Stimulated activated CD8-positive, alpha-beta memory T cell treated with anti-CD3 and anti-CD28 coated beads, Interleukin-2, amount 100 ng/mL, for 1 hour (primary cell): ENCODE measurements around the gene AKAP13.
A peak's percentile ranks its signal among the peaks of the same experiment; 100 is the strongest.
"Not testable (repeated sequence)": the region's sequence is repeated elsewhere in the genome, so short reads cannot be mapped to it uniquely, and the experiment has no call there.

ENCODE experiments used
- DNase-seq, 2 donors: peaks; one replicate each; pipeline ENCODE4 v3.0.0-alpha.2; 2020; ENCODE audit warnings: low read depth in 2 of 2

The AKAP13 gene

DNA sequence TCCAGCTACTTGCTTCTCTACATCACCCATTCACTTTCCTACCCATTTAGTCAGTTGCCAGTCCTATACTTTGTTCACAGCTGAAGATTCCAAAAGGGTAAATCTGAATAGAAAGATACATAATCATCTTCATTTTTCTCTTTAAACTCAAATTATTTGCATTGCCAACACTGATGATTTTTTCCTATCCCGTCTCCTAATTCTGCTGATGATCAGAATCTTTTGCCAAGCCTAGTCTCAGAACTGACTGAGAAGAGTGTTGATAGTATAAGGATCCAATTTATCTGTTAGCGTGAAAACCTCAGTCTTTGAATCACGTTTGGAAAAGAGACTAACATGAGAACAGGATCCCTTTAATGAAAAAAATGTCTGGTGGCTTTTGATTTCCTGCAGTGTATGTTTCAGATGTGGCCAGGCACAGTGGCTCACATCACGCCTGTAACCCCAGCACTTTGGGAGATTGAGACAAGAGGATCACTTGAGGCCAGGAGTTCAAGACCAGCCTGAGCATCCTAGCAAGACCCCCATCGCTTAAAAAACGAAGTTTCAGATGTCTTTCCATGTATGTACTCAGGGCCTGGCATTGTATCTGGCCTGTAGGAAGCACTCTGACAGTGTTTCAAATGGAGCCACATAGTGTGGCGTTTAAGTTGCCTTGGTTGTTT lies 244.9 kb downstream of the AKAP13 start:
- DNase-seq: no peak

DNA sequence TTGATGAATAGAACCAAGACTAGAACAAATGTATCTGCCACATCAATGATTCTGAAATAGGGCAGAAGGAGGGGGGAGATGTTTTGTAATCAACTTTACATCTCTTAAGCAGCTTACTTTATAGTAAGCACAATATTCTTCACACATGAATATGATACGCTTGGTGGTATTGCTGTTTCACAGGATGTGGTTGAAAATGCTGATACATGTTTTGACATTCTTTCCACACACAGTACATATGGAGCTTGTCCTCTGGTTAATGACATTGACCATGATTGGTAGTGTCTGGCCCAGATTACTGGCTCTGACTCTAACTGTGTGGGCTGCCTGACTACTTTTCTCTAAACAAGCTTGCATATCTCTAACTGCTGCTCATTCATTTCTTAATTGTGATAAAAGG lies 245.5 kb downstream of the AKAP13 start:
- DNase-seq: no peak

DNA sequence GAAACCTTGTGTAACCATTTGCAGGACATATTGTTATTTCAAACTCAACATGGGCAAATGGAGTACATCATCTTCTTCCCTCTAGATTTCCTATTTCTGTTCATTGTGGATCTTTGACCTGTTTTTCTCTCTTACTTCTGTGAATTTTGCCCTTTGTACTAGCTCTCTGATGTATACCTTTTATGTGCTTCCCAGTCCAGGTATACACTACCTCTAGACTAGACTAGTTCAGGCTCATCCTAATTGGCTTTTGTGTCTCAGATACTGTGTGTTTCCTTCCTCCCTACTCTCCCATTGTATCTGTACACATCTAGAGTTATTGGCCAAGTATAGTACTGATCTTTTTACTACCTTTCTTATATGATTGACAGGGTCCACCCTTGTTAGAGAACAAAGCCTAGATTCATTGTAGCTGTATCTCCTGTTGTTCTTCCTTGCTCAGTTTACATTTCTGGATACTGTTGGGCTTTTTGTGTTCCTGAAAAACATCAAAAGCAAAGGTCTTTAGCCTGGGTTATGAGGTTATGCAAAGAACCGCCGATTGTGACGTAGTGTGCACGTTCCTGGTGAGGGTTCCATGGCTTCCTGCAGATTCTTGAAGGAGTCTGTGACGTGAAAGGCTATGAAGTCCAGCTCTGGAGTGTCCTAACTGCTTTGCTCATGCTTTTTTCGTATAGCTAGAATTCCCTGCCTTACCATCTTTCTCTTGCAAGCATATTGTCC lies 247.0 kb downstream of the AKAP13 start:
- no peak for DNase-seq

DNA sequence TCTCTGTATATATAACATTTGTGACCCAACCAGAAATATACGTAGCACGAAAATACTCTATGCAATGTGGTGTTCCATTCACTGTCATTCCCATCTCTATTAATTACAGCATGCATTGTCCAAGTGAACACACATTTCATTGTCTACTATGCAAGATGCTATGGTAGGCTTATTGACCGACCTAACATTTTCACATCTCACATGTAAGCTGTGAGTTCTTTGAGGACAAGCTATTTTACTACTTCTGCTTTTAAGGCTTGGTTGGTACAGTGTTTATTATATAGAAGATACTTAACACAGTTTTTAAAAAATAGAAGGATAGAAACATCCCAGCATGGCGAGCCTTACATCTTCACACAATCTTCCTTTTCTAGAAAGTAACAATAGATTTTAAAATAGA lies 249.9 kb downstream of the AKAP13 start:
- DNase-seq: no peak

DNA sequence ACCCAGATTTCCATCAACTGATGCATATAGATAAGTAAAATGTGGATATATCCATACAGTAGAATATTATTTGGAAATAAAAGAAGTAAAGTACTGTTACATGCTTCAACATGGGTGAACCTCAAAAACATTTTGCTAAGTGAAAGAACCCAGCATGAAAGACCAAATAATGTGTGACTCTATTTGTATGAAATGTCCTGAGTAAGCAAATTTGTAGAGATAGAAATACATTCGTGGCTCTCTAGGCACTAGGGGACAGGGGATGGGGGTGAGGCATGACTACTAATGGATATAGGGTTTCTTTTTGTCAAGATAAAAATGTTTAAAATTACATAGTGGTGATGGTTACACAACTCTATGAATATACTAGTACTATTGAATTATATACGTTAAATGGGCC lies 250.6 kb downstream of the AKAP13 start:
- no peak for DNase-seq

DNA sequence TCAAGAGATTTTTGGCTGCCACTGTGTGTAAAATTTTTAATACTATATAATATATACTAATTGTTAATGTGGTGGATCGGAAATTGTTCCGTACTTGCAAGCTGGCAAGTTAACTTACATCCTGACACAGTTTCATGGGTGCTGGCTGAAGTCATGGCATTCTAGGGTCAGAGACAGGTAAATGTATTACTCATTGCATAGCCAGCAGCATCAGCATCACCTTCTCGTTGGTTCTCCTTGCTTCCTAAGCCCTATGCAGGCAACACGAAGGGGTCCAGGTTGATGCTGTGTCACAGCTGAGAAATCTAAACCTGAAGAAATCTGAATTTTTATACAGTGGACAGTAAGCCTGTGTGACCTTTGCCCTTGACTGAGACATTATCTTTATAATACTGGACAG lies 251.6 kb downstream of the AKAP13 start:
- DNase-seq: no peak

DNA sequence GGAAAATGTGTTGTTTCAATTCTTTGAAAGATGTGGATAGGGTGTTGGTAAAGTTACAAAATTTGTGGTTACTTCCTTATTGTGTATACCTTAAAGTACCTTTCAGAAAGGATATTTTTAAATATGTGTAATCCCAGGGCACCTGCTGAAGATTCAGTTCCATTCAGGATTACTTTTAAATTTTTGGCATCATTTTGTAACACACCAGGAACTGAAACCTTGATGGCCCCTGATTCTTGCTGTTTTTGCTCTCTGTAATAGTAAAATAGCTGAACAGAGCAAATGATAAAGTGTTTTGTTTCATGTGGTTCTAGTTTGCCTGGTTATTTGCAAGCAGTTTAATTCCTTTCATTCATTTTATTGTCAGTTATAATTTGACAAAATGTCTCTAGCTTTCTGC lies 253.5 kb downstream of the AKAP13 start:
- no peak for DNase-seq

DNA sequence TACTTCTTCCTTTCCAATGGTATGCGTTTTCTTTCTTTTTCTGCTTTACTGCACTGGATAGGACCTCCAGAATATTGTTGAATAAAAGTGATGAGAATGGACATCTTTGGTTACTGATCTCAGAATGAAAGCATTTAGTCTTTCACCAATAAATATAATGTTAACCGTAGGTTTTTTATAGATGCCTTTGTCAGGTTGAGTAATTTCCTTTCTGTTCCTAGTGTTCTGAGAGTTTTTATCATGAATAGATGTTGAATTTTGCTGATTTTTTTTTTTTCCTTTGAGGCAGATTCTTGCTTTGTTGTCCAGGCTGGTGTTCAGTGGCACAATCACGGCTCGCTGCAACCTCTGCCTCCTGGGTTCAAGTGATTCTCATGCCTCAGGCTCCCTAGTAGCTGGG lies 255.9 kb downstream of the AKAP13 start:
- DNase-seq: no peak

DNA sequence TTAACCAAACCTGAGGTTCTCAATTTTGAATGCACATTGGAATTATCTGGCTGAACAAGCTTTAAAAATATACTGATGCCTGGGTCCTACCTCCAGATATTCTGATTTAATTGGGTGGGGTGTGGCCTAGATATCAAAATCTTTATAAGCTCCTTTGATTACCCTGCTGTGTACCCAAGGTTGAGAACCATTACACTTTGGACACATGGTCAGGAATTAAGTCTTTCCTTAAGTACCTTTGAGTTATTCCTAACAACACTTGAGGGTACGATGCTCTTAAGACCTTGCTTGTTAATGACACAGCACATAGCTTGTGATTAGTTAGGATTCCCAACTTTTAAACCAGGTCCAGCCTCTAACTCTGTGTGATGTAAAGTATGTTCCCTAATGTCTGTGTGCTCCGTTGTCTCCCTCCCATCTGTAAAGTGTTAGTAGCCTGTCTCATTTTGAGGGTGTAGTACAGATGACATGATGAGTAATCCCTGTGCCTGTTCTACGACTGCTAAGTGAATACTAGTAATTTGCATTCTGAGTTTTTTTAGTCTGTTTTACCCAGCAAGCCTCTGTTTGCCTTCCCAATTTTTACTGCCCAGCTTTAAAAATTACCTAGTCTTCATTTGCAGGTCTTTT lies 259.5 kb downstream of the AKAP13 start:
- DNase-seq: no peak

DNA sequence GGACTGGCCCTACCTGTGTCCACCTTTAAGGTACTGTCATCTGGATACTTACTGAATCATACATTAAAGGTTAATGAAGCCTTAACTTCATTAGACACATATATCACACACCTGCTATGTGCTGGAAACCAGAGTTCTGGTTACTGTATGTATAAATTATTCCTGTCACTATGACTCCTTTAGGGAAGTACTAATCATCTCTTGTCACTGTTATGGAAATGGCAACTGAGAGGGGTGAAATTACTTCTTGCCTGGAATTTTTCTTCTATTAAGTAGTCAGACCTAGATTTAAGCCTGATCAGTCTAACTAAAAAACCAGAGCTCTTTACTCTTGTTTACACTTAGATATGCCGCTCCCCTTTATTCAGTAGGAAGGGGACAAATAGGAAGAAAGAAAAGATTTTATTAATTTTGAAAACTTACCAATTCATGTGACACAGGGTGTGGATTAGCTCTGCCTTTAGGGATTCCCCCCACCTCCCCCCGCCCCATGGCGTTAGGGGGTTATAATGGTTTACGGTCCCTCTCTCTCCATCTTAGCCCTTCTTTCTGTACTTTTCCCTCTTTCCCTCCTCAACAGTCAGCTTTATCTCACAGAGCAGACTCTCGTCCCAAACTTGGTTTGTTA lies 261.8 kb downstream of the AKAP13 start:
- no peak for DNase-seq

DNA sequence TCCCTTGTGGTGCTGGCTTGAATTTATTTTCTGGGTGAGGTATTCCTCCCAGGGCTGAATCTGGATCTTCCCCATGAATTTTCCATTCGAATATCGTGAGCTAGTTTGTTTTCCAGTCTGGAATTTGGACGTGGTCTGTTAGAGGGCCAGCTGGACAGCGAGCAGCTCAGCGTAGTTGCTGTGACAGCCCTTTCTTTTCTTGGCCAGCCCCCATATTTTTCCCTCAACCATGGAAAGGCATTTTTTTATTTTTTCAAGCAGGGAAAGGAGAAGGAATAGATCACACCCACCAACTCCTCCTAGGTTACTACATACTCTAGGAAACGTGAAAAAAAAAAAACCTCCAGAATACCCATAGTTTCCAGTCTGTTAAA lies 262.3 kb downstream of the AKAP13 start:
- no peak for DNase-seq

DNA sequence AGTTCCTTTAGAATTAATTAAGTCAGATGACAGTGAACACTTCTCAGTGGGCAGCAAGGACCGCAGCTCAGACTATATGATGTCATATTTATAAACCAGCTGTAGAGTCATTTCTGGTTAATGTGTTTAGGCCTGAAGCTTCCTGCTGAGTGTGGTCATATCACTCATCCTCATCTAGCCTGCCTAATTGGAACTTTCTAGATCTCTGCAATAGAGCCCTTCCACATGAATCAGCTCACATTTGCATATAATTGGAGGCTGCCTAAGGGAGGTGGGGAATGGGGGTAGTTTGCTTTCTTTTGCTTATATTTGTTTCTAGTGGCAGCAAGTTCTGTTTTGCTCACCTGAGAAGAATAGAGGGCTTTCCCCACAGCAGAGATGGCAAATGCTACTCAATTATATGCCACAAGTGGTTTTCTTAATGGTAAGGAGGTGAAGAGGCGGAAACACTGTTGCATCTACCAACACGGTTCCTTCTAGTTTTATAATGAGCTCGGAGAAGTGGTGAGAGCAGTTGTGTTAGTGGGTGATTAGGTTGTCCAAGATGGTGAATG lies 266.2 kb downstream of the AKAP13 start:
- DNase-seq: peak in 1 of 2 donors; percentile 15

DNA sequence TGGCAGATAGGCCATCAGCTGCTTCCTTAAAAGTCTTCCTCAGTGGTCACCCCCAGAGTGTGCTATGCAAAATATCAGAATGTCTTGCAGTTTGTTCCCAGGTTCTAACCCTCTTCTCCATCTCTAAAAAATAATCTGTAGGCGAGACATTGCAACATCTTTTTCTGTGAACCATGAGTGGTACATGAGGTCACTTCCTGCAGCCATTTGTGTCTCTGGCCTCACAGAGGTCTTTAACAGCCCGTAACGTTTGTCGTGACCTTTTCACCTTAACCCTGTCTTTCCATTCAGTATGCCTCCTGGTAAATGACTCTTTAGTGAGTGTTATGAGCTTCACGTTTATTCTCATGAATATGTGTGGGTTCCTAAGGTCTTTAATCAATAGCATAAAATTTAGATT lies 269.0 kb downstream of the AKAP13 start:
- DNase-seq: no peak

DNA sequence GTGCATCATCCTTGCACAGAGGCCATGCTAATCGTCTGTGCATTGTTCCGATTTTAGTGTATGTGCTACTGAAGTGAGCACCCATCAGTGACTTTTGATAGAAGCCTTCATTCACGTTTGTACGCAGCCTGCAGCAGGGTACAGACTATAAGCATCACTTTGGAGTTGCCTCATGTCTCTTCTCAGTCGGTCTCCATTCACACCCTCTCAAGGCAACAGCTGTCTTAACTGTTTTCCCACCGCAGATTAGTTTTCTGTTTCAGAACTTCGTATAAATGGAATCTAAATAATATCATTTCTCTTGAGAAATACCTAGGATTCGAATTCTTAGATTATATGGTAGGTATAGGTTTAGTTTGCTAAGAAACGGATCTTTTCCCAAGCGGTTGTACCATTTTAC lies 271.1 kb downstream of the AKAP13 start:
- no peak for DNase-seq

DNA sequence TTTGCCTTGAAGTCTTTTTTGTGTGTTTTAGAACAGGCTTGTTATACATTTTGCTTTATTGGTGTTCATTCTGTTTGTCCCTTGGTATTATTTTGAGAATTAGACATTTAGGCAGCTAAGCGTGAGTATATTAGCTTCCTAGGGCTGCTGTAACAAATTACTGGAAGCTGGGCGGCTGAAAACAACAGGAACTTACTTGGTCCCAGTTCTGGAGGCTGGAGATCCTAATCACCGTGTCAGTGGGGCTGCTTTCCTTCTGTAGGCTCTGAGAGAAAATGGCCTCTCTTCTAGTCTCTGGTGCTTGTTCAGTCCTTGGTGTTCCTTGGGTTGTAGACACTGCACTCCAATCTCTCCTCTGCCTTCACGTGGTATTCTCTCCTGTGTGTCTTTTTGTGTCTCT lies 272.1 kb downstream of the AKAP13 start:
- no peak for DNase-seq

DNA sequence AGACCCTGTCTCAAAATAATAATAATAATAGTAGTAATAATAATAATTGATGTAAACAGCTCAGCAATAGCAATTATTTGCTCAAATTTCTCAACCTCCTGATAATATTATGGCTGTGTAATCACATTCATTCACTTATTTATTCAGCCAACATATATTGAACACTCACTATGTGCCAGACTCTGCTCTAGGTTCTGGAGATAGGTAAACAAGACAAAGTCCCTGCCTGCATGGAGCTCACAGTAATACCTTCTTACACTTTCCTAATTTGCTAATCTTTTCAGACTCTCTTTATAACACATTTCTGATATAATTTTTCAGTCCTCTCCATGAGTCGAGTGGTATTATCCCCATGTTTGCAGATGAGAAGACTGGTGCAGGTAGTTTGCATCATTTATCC lies 276.7 kb downstream of the AKAP13 start:
- no peak for DNase-seq

DNA sequence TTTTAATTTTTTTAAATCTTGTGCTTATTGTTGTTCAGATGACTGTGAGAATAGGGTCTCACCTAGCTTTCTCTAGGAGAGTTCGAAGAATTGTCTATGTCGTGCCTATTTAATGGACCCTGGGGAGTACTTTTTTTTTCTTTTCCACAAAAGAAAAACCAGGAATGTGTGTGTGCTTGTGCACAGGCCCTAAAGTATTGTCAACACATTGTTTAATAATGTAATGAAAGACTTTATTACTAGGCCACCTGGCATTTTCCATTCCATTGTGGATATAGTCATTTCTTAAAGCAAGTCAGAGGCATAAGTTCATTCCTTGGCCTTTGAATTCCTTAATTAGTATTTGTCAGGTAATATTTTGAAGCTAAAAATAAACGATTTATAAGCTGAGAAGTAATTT lies 278.4 kb downstream of the AKAP13 start:
- no peak for DNase-seq

DNA sequence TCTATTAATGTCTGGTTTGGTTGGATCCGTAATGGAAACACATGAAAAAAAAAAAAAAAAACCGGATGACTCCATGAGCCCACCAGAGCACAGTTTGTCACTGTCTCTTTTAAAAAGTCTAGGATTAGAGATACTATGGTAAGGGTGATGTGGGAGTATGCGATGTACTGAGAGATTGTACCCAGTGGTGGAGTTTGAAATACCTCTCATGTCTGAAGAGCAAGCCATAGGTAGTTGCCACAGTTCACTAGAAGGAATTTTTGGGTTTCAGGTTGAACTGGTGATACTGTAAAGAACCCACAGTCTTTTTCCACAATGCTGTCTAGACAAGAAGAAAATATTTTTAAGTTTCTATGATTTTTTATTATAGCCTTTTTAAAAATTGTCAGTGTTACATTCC lies 281.5 kb downstream of the AKAP13 start:
- no peak for DNase-seq

DNA sequence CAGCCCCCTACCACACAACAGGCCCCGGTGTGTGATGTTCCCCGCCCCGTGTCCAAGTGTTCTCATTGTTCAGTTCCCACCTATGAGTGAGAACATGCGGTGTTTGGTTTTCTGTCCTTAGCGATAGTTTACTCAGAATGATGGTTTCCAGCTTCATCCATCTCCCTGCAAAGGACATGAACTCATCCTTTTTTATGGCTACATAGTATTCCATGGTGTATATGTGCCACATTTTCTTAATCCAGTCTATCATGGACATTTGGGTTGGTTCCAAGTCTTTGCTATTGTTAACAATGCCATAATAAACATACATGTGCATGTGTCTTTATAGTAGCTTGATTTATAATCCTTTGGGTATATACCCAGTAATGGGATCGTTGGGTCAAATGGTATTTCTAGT lies 285.3 kb downstream of the AKAP13 start:
- not testable (repeated sequence) for DNase-seq

DNA sequence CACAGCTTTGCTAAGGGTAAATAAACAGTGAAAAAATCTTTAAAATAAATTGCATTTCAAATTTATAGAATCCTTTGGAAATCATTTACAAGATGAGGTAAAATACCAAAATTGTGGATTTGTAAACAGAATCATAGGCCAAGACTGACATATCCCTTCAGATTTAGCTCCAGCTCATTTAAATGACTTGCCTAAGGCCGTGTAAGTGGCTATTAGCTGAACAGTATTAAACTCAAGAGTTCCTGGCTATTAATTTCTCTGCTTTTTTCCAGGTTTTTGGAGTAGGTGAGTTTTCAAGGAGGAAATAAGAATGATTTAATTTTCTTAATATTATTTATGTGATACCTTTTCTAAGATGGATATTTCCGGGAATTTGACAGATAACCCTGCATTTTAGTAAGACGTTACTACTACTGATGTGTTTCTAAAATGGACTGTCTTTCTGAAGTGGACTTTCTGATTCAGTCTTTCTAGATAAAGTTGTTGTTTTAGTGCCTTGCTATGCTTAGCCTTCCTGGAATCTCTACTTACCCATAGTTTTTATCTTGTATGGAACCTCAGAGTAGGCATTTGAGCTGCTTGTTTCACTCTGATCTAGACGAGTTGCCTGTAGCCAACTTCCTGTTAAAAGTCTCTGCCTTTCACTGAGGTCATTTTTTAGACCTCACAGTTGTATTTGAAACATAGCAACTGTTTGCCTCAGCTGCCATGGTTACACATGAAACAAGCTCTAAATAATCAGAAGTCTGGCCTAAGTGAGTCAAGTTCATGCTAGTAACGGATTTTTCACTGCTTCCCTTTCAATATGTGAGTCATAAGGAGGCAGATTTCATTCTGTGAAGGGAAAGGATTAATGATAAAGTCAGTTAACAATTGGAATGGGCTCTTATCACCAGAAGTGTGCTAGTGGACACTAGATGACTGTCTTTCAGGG lies 287.4 kb downstream of the AKAP13 start:
- DNase-seq: peak in 1 of 2 donors; percentile 37

DNA sequence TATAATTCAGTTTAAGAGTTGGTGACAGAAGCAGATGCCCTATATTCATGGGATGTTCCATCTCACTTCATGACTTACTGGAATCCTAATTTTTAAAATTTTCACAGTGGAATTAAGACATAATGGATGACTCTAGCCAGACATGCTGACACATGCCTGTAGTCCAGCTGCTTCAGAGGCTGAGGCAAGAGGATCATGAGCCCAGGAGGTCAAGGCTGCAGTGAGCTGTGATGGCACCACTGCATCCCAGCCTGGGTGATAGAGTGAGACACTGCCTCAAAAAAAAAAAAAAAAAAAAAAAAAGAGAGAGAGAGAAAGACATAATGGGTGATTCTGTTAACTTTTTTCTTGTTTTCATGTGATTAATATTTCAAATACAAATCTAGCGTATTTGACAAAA lies 290.8 kb downstream of the AKAP13 start:
- DNase-seq: no peak
